HEK293 (cell line): ENCODE measurements around the gene ATP5IF1.
A peak's percentile ranks its signal among the peaks of the same experiment; 100 is the strongest.

ENCODE experiments used
- CTCF ChIA-PET: fragments of 350-600 bp; formaldehyde crosslinking; extraction: SDS; loops from one replicate; lab custom pipeline; 2021; ENCODE audit warnings: antibody characterized with exemption; lab: Yijun Ruan, JAX
- POLR2A ChIA-PET: fragments of 300-600 bp; formaldehyde crosslinking; extraction: SDS; loops from one replicate; lab custom pipeline; 2020; ENCODE audit warnings: antibody characterized with exemption, inconsistent platforms; lab: Yijun Ruan, JAX
- H3K27ac ChIP-seq: fragments of 200-500 bp; sonication (Bioruptor generic); 2 replicates; pipeline ENCODE4 v1.5.1; 2014; ENCODE audit warnings: low read depth, low read length, control low read depth, inconsistent platforms; ENCODE audit errors: extremely low read depth
- H3K36me3 ChIP-seq, 2 experiments: fragments of 200-500 bp in 1 of 2; sonication (Bioruptor generic) in 1 of 2; 1 replicate in 1 of 2; 2 replicates in 1 of 2; pipeline ENCODE4 v1.5.1; 2014 to 2017; ENCODE audit warnings: inconsistent platforms in 2 of 2, low read length in 2 of 2; ENCODE audit not compliant: control insufficient read depth in 2 of 2, insufficient read depth in 1 of 2
- H3K4me1 ChIP-seq: fragments of 200-500 bp; sonication (Bioruptor generic); 2 replicates; pipeline ENCODE4 v1.5.1; 2014; ENCODE audit warnings: mild to moderate bottlenecking, low read length, inconsistent platforms; ENCODE audit not compliant: control insufficient read depth, insufficient read depth
- H3K4me3 ChIP-seq: 2 replicates; pipeline ENCODE4 v1.5.1; 2011; ENCODE audit warnings: low read depth, mild to moderate bottlenecking, control low read depth, low read length, moderate library complexity
- H3K9me3 ChIP-seq: fragments of 200-500 bp; sonication (Bioruptor generic); 2 replicates; pipeline ENCODE4 v1.5.1; 2014; ENCODE audit warnings: low read depth, low read length, inconsistent platforms; ENCODE audit not compliant: control insufficient read depth, insufficient read depth
- BCL11A ChIP-seq: fragments of 450-650 bp; formaldehyde crosslinking; IDR thresholded peaks from 2 replicates; pipeline ENCODE4 v1.5.1; 2016; ENCODE audit warnings: low read depth, missing biosample characterization, missing genetic modification characterization
- KLF10 ChIP-seq: fragments of 450-650 bp; IDR thresholded peaks from 2 replicates; pipeline ENCODE4 v1.5.1; 2018; ENCODE audit warnings: missing biosample characterization, mild to moderate bottlenecking, missing genetic modification characterization
- MYNN ChIP-seq: fragments of 450-650 bp; formaldehyde crosslinking; IDR thresholded peaks from 2 replicates; pipeline ENCODE4 v1.5.1; 2016; ENCODE audit warnings: missing biosample characterization, missing genetic modification characterization, borderline replicate concordance
- PRDM2 ChIP-seq: fragments of 450-650 bp; formaldehyde crosslinking; IDR thresholded peaks from 2 replicates; pipeline ENCODE4 v1.5.1; 2016; ENCODE audit warnings: missing biosample characterization, missing genetic modification characterization, borderline replicate concordance
- REST ChIP-seq: fragments of 450-650 bp; formaldehyde crosslinking; IDR thresholded peaks from 2 replicates; pipeline ENCODE4 v1.5.1; 2016; ENCODE audit warnings: missing biosample characterization, missing genetic modification characterization
- YY1 ChIP-seq: fragments of 450-650 bp; formaldehyde crosslinking; IDR thresholded peaks from 2 replicates; pipeline ENCODE4 v1.5.1; 2018; ENCODE audit warnings: missing biosample characterization, missing genetic modification characterization
- ZBTB21 ChIP-seq: fragments of 450-650 bp; formaldehyde crosslinking; IDR thresholded peaks from 2 replicates; pipeline ENCODE4 v1.5.1; 2017; ENCODE audit warnings: missing biosample characterization, missing genetic modification characterization
- ZFHX2 ChIP-seq: fragments of 450-650 bp; formaldehyde crosslinking; conservative IDR thresholded peaks from 2 replicates; pipeline ENCODE4 v1.5.1; 2016; ENCODE audit warnings: missing biosample characterization, missing genetic modification characterization
- ZIC2 ChIP-seq: fragments of 450-650 bp; formaldehyde crosslinking; IDR thresholded peaks from 2 replicates; pipeline ENCODE4 v1.5.1; 2016; ENCODE audit warnings: missing biosample characterization, missing genetic modification characterization
- ZNF112 ChIP-seq: fragments of 450-650 bp; formaldehyde crosslinking; IDR thresholded peaks from 2 replicates; pipeline ENCODE4 v1.5.0; 2017; ENCODE audit warnings: missing biosample characterization, missing genetic modification characterization
- ZNF133 ChIP-seq: fragments of 450-650 bp; formaldehyde crosslinking; IDR thresholded peaks from 2 replicates; pipeline ENCODE4 v1.5.1; 2016; ENCODE audit warnings: missing biosample characterization, missing genetic modification characterization
- ZNF140 ChIP-seq: fragments of 450-650 bp; formaldehyde crosslinking; IDR thresholded peaks from 2 replicates; pipeline ENCODE4 v1.5.1; 2016; ENCODE audit warnings: missing biosample characterization, missing genetic modification characterization
- ZNF174 ChIP-seq: fragments of 450-650 bp; formaldehyde crosslinking; IDR thresholded peaks from 2 replicates; pipeline ENCODE4 v1.5.0; 2017; ENCODE audit warnings: missing biosample characterization, mild to moderate bottlenecking, missing genetic modification characterization
- ZNF175 ChIP-seq: fragments of 450-650 bp; formaldehyde crosslinking; IDR thresholded peaks from 2 replicates; pipeline ENCODE4 v1.5.1; 2016; ENCODE audit warnings: missing biosample characterization, missing genetic modification characterization
- ZNF223 ChIP-seq: fragments of 450-650 bp; formaldehyde crosslinking; IDR thresholded peaks from 2 replicates; pipeline ENCODE4 v1.5.1; 2016; ENCODE audit warnings: missing biosample characterization, missing genetic modification characterization
- ZNF248 ChIP-seq: fragments of 450-650 bp; formaldehyde crosslinking; IDR thresholded peaks from 2 replicates; pipeline ENCODE4 v1.5.1; 2017; ENCODE audit warnings: missing biosample characterization, missing genetic modification characterization
- ZNF341 ChIP-seq: fragments of 450-650 bp; formaldehyde crosslinking; IDR thresholded peaks from 2 replicates; pipeline ENCODE4; 2016; ENCODE audit warnings: low read depth, missing biosample characterization, missing genetic modification characterization
- ZNF391 ChIP-seq: fragments of 450-650 bp; formaldehyde crosslinking; IDR thresholded peaks from 2 replicates; pipeline ENCODE4 v1.5.1; 2016; ENCODE audit warnings: low read depth, missing biosample characterization, missing genetic modification characterization, borderline replicate concordance
- ZNF394 ChIP-seq: fragments of 450-650 bp; formaldehyde crosslinking; IDR thresholded peaks from 2 replicates; pipeline ENCODE4 v1.5.1; 2016; ENCODE audit warnings: missing biosample characterization, missing genetic modification characterization, mild to moderate bottlenecking, moderate library complexity, borderline replicate concordance
- ZNF423 ChIP-seq: fragments of 450-650 bp; formaldehyde crosslinking; IDR thresholded peaks from 2 replicates; pipeline ENCODE4 v1.5.1; 2016; ENCODE audit warnings: missing biosample characterization, missing genetic modification characterization
- ZNF473 ChIP-seq: fragments of 450-650 bp; formaldehyde crosslinking; IDR thresholded peaks from 2 replicates; pipeline ENCODE4 v1.5.1; 2017; ENCODE audit warnings: missing biosample characterization, missing genetic modification characterization
- ZNF510 ChIP-seq: fragments of 450-650 bp; formaldehyde crosslinking; IDR thresholded peaks from 2 replicates; pipeline ENCODE4 v1.5.1; 2018; ENCODE audit warnings: mild to moderate bottlenecking, missing genetic modification characterization, missing biosample characterization; ENCODE audit not compliant: insufficient replicate concordance
- ZNF623 ChIP-seq: fragments of 450-650 bp; formaldehyde crosslinking; IDR thresholded peaks from 2 replicates; pipeline ENCODE4 v1.5.1; 2016; ENCODE audit warnings: missing biosample characterization, missing genetic modification characterization
- ZNF660 ChIP-seq: fragments of 450-650 bp; IDR thresholded peaks from 2 replicates; pipeline ENCODE4 v1.5.1; 2018; ENCODE audit warnings: missing biosample characterization, mild to moderate bottlenecking, missing genetic modification characterization
- TF ChIP-seq, protein P1 (sequence below): fragments of 450-650 bp; formaldehyde crosslinking; IDR thresholded peaks from 2 replicates; pipeline ENCODE4 v1.5.1; 2017; ENCODE audit warnings: missing biosample characterization, missing genetic modification characterization

The ATP5IF1 gene

DNA sequence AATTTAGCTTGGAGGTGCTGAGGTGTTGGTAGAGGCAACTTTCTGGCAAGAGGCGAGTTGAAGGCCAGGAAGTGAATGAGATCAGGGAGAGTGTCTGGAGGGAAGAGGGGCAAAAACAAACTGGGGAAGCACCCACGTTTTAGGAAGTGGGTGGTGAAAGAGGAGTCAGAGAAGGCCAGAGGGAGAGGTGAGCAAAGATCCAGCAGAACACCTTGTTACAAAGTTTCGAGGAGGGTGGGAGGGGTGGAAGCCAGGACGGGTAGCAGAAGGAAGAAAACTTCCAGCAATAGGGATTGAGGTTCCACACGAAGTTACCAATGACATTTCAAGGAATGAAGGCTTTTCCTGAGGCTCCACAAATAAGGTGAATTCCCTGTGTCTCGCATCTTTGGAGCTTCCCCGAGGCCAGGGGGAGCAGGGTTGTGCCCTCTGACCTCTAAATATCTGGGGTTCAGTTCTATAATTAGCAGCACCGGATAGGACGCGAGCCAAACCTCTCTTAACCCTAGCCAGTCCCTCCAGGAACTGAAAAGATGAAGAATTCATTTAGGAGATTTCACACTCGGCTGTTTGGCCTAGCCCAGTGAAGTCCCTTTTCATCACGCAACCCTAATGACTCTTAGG, 22.8 kb downstream of the ATP5IF1 start (continued):
- TF ChIP-seq PRDM2 (tag by site-specific recombination) (no peak), ZNF510 (no peak), ZNF473 (tag by site-specific recombination) (no peak), ZBTB21 (tag by site-specific recombination) (no peak), ZNF423 (tag by site-specific recombination) (no peak)
- TF ChIP-seq, protein P1, sequence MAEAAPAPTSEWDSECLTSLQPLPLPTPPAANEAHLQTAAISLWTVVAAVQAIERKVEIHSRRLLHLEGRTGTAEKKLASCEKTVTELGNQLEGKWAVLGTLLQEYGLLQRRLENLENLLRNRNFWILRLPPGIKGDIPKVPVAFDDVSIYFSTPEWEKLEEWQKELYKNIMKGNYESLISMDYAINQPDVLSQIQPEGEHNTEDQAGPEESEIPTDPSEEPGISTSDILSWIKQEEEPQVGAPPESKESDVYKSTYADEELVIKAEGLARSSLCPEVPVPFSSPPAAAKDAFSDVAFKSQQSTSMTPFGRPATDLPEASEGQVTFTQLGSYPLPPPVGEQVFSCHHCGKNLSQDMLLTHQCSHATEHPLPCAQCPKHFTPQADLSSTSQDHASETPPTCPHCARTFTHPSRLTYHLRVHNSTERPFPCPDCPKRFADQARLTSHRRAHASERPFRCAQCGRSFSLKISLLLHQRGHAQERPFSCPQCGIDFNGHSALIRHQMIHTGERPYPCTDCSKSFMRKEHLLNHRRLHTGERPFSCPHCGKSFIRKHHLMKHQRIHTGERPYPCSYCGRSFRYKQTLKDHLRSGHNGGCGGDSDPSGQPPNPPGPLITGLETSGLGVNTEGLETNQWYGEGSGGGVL (tag by site-specific recombination): peak; percentile 54

- Histone ChIP-seq H3K4me3 (peak within 1 kb of the TSS; percentile 97), H3K27ac (peak within 1 kb of the TSS; percentile 97), H3K9me3 (no peaks in the 10 kb centered on the region), H3K36me3 (peaks cover 0 to 5% of the 10 kb centered on the region in 2 experiments; a peak in 1 of 3 replicates), H3K4me1 (no peaks in the 10 kb centered on the region; the same call in 1 of the 2 replicates)
- POLR2A ChIA-PET: interaction anchor here (0.8 to 3.9 kb wide), 19 partner anchors 8 to 384 kb away, joined by 3 to 59 read pairs (median 4); partner anchors contain the start of genes ATP5IF1, MED18 and TAF12
- CTCF ChIA-PET: interaction anchor here (1.0 to 4.8 kb wide), 2 partner anchors 11 to 13 kb away, joined by 3 to 42 read pairs; no protein-coding TSS in a partner anchor
- TF ChIP-seq ZNF391: no peak; the same call in 1 of the 2 replicates
- 0 out of 2 replicates have a peak, but pooled peaks have one; percentile 43 for TF ChIP-seq KLF10 (tag by site-specific recombination)
- no peak for TF ChIP-seq ZNF174 (tag by site-specific recombination)
- 0 out of 2 replicates have a peak, but pooled peaks have one; percentile 14 for TF ChIP-seq ZNF623 (tag by site-specific recombination)
- TF ChIP-seq ZNF341 (tag by site-specific recombination): peak; percentile 94
- TF ChIP-seq REST: no peak
- TF ChIP-seq ZNF660 (tag by site-specific recombination): peak; percentile 82
- peak; percentile 51; the same call in 1 of the 2 replicates for TF ChIP-seq YY1 (tag by site-specific recombination)
- TF ChIP-seq ZNF248: no peak
- TF ChIP-seq ZNF175 (tag by site-specific recombination): no peak
- peak; percentile 78; the same call in 1 of the 2 replicates for TF ChIP-seq ZNF394 (tag by site-specific recombination)
- no peak for TF ChIP-seq ZNF112 (tag by site-specific recombination)
- no peak for TF ChIP-seq ZNF133
- no peak for TF ChIP-seq ZNF140 (tag by site-specific recombination)
- TF ChIP-seq BCL11A (tag by site-specific recombination): no peak
- TF ChIP-seq ZIC2 (tag by site-specific recombination): peak; percentile 69
- no peak for TF ChIP-seq MYNN (tag by site-specific recombination)
- TF ChIP-seq ZNF223 (tag by site-specific recombination): no peak
- TF ChIP-seq ZFHX2 (tag by site-specific recombination): no peak
Observed at GRCh38 chr1:28259252-28259933, 23.5 kb downstream of the ATP5IF1 start, which contains the start of gene SESN2. Gene SESN2 (plus strand): TSS chr1:28259518. CDS start chr1:28259848, 330 bp downstream.
